ENCODE measurements around the gene TMEM171. TPM values are rescaled to one million over a fixed set of nuclear protein-coding genes. Genes with fewer than 3 reads are reported as not detected.

The TMEM171 gene
- total RNA-seq, 1 donor from 2014 or later, result 0.45 TPM

- Histone ChIP-seq H3K36me3 (ENCODE audit: insufficient read depth, low read length) (no peaks in the 10 kb centered on the region), H3K4me2 (ENCODE audit: low read length) (no peak overlapping the region), H3K27ac (ENCODE audit: low read depth, low read length) (no peak overlapping the region), H3K9me3 (ENCODE audit: insufficient read depth, low read depth, low read length) (peaks cover 4% of the 10 kb centered on the region), H4K20me1 (ENCODE audit: insufficient read depth, low read length) (no peaks in the 10 kb centered on the region), H3K4me3 (ENCODE audit: insufficient read depth, low read depth, low read length) (no peak overlapping the region), H3K9ac (ENCODE audit: low read length) (no peak overlapping the region), H3K79me2 (ENCODE audit: insufficient read depth, low read length) (no peaks in the 10 kb centered on the region), H3K4me1 (ENCODE audit: insufficient read depth, low read length) (peaks cover 6% of the 10 kb centered on the region), H3K27me3 (ENCODE audit: insufficient read depth, low read length) (no peaks in the 10 kb centered on the region), H2AFZ (ENCODE audit: low read depth, low read length) (no peak overlapping the region)
- Mint-ChIP-seq H3K27ac (ENCODE audit: unreplicated experiment) (no peak overlapping the region), H3K4me1 (ENCODE audit: low read depth, unreplicated experiment) (peaks cover 5% of the 10 kb centered on the region), H3K4me3 (ENCODE audit: unreplicated experiment) (no peak overlapping the region), H3K9me3 (ENCODE audit: unreplicated experiment) (peaks cover 4% of the 10 kb centered on the region), H3K36me3 (ENCODE audit: low read depth, unreplicated experiment) (peaks cover 2% of the 10 kb centered on the region), H3K27me3 (ENCODE audit: low read depth, unreplicated experiment) (peaks cover 25% of the 10 kb centered on the region)
- TF ChIP-seq, protein P1, sequence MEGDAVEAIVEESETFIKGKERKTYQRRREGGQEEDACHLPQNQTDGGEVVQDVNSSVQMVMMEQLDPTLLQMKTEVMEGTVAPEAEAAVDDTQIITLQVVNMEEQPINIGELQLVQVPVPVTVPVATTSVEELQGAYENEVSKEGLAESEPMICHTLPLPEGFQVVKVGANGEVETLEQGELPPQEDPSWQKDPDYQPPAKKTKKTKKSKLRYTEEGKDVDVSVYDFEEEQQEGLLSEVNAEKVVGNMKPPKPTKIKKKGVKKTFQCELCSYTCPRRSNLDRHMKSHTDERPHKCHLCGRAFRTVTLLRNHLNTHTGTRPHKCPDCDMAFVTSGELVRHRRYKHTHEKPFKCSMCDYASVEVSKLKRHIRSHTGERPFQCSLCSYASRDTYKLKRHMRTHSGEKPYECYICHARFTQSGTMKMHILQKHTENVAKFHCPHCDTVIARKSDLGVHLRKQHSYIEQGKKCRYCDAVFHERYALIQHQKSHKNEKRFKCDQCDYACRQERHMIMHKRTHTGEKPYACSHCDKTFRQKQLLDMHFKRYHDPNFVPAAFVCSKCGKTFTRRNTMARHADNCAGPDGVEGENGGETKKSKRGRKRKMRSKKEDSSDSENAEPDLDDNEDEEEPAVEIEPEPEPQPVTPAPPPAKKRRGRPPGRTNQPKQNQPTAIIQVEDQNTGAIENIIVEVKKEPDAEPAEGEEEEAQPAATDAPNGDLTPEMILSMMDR (IDR thresholded peaks at IDR 0.05; ENCODE audit: insufficient read depth, low read depth, low read length), result no peak
- TF ChIP-seq EZH2 (IDR thresholded peaks at IDR 0.05; ENCODE audit: insufficient read depth, low read length), result no peak
- DNase-seq (ENCODE audit: low read depth) (no peak), FAIRE-seq (no peak)
Observed at GRCh38 chr5:73179730-73180129, 59.4 kb downstream of the TMEM171 start.

DNA sequence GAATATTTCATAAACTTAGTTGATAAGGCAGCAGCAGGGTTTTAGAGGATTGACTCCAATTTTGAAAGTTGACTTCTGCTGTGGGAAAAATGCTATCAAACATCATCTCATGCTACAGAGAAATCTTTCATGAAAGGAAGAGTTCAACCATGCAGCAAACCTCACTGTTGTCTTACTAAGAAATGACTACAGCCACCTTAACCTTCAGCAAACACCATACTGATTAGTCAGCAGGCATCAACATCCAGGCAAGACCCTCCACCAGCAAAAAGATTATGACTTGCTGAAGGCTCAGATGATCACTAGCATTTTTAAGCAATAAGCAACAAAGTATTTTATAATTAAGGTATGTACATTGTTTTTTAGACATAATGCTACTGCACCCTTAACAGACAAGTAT, 60.2 kb downstream of the TMEM171 start:
- no peak overlapping the region for H2AFZ ChIP-seq (ENCODE audit: low read depth, low read length)
- Mint-ChIP-seq H3K27ac (ENCODE audit: unreplicated experiment) (no peak overlapping the region), H3K36me3 (ENCODE audit: low read depth, unreplicated experiment) (peaks cover 2% of the 10 kb centered on the region), H3K27me3 (ENCODE audit: low read depth, unreplicated experiment) (peaks cover 24% of the 10 kb centered on the region), H3K9me3 (ENCODE audit: unreplicated experiment) (peaks cover 7% of the 10 kb centered on the region), H3K4me1 (ENCODE audit: low read depth, unreplicated experiment) (peaks cover 5% of the 10 kb centered on the region), H3K4me3 (ENCODE audit: unreplicated experiment) (no peak overlapping the region)
- peaks cover 6% of the 10 kb centered on the region for H3K4me1 ChIP-seq (ENCODE audit: insufficient read depth, low read length)
- H3K27ac ChIP-seq (ENCODE audit: low read depth, low read length), result no peak overlapping the region
- no peaks in the 10 kb centered on the region for H3K79me2 ChIP-seq (ENCODE audit: insufficient read depth, low read length)
- H3K4me3 ChIP-seq (ENCODE audit: insufficient read depth, low read depth, low read length), result no peak overlapping the region
- no peak for FAIRE-seq
- peak; percentile 72 for DNase-seq (ENCODE audit: low read depth)
- no peak for TF ChIP-seq EZH2 (IDR thresholded peaks at IDR 0.05; ENCODE audit: insufficient read depth, low read length)
- TF ChIP-seq, protein P1 (IDR thresholded peaks at IDR 0.05; ENCODE audit: insufficient read depth, low read depth, low read length), result no peak
- peak overlapping the region; percentile 26 for H3K4me2 ChIP-seq (ENCODE audit: low read length)
- no peaks in the 10 kb centered on the region for H4K20me1 ChIP-seq (ENCODE audit: insufficient read depth, low read length)
- H3K36me3 ChIP-seq (ENCODE audit: insufficient read depth, low read length), result no peaks in the 10 kb centered on the region
- no peak overlapping the region for H3K9ac ChIP-seq (ENCODE audit: low read length)
- H3K9me3 ChIP-seq (ENCODE audit: insufficient read depth, low read depth, low read length), result peaks cover 4% of the 10 kb centered on the region
- no peaks in the 10 kb centered on the region for H3K27me3 ChIP-seq (ENCODE audit: insufficient read depth, low read length)

Other genes starting within 250 kb of the TMEM171 start
- 15.6 and 20.7 TPM in 2 replicates for gene FCHO2, start 164.5 kb upstream of the TMEM171 start, total RNA-seq
- gene TMEM174, start 52.6 kb downstream of the TMEM171 start, total RNA-seq, result not detected in 2 replicates